Measurements from ENCODE around the gene TTLL11.

DNA sequence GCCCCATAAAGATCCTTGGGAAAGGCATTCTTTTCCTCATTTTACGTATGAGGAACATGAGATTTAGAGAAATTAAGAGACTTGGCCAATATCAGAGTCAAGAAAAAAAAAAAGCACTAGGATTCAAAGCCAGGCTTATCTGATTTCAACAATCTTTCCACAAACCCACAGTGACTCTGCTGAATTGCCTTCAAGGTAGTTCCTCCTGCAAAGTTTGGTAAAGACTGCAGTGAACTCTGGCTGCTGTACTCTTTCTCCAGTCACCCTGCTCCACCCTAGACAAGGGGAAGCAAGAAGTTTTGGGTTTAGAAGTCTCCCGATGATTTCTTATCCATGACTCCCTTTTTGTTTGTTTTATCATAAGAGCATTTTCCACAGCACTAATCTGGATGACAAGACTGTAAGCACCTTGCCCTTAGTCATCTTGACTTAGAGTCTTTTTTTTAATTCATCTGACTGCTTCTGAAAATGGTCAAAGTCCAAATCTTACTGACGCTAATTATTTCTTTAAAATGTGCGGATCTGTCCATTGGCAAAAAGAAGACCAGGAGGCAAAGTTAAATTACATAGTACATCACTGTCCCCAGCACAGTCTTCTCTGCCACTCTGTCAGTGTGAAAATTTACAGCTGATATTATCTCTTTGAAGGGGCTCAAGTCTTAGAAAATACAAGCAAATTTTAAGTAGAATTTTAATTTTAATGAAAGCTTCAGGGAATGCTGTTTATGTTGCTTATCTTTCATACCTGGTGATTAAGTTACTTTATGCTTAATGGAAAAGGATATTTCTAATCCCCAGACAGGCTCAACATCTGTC lies 180.1 kb downstream of the TTLL11 start:
- TF ChIP-seq, protein P1, sequence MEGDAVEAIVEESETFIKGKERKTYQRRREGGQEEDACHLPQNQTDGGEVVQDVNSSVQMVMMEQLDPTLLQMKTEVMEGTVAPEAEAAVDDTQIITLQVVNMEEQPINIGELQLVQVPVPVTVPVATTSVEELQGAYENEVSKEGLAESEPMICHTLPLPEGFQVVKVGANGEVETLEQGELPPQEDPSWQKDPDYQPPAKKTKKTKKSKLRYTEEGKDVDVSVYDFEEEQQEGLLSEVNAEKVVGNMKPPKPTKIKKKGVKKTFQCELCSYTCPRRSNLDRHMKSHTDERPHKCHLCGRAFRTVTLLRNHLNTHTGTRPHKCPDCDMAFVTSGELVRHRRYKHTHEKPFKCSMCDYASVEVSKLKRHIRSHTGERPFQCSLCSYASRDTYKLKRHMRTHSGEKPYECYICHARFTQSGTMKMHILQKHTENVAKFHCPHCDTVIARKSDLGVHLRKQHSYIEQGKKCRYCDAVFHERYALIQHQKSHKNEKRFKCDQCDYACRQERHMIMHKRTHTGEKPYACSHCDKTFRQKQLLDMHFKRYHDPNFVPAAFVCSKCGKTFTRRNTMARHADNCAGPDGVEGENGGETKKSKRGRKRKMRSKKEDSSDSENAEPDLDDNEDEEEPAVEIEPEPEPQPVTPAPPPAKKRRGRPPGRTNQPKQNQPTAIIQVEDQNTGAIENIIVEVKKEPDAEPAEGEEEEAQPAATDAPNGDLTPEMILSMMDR (IDR thresholded peaks at IDR 0.05) = no peak
- TF ChIP-seq NFIC (IDR thresholded peaks at IDR 0.05; ENCODE audit: borderline replicate concordance) = no peak
- TF ChIP-seq GABPA (IDR thresholded peaks at IDR 0.05; ENCODE audit: low read depth) = no peak
- TF ChIP-seq POLR2AphosphoS5 (IDR thresholded peaks at IDR 0.05; ENCODE audit: low read depth, low read length) = no peak
- TF ChIP-seq TCF12 (IDR thresholded peaks at IDR 0.05) = no peak
- no peak for TF ChIP-seq NRF1 (IDR thresholded peaks at IDR 0.05; ENCODE audit: low read depth, low read length)

Data from SK-N-SH (cell line).